H1 (cell line): ENCODE results near the gene RPL26. TPM values are rescaled to one million over a fixed set of nuclear protein-coding genes. Genes with fewer than 3 reads are reported as not detected.

Source experiments
- CTCF ChIA-PET: fragments of 300-600 bp; sonication (Branson Sonifier 250); formaldehyde crosslinking; loops from one replicate; lab custom pipeline; 2021; ENCODE audit not compliant: partially characterized antibody; lab: Charles Lee
- POLR2A ChIA-PET: fragments of 300-600 bp; sonication (Branson Sonifier 250); formaldehyde crosslinking; loops from one replicate; lab custom pipeline; 2021; ENCODE audit warnings: inconsistent platforms; ENCODE audit not compliant: partially characterized antibody; lab: Charles Lee
- DNase-seq, 2 experiments: peaks; one replicate each; pipeline versions ENCODE4 v3.0.0 to v3.0.0-alpha.2; 2010 to 2022; ENCODE audit warnings: low spot score in 2 of 2, low read depth in 1 of 2, mixed read lengths in 1 of 2
- FAIRE-seq: peaks from 2 replicates; lab custom pipeline; 2011; peaks lifted over from hg19 to GRCh38; lab: Jason Lieb, UNC
- H2AFZ ChIP-seq: 2 replicates; pipeline ENCODE4 v1.8.1; 2012; ENCODE audit warnings: low read length, inconsistent platforms
- H2AK5ac ChIP-seq: 2 replicates; pipeline ENCODE4 v1.6.1; 2013; ENCODE audit warnings: low read depth, low read length
- H2BK120ac ChIP-seq: replicated peaks from 2 replicates; pipeline ENCODE3; 2013; ENCODE audit warnings: low read depth, low read length, inconsistent platforms
- H2BK12ac ChIP-seq: 2 replicates; pipeline ENCODE4 v1.6.1; 2013; ENCODE audit warnings: low read depth, low read length
- H2BK15ac ChIP-seq: 2 replicates; pipeline ENCODE4 v1.6.1; 2013; ENCODE audit warnings: low read length
- H2BK20ac ChIP-seq: 2 replicates; pipeline ENCODE4 v1.6.1; 2013; ENCODE audit warnings: low read length
- H2BK5ac ChIP-seq: 2 replicates; pipeline ENCODE4 v1.6.1; 2013; ENCODE audit warnings: low read depth, low read length
- H3K14ac ChIP-seq: 2 replicates; pipeline ENCODE4 v1.6.1; 2013; ENCODE audit warnings: inconsistent platforms; ENCODE audit not compliant: insufficient read length
- H3K18ac ChIP-seq: 2 replicates; pipeline ENCODE4 v1.6.1; 2013; ENCODE audit warnings: low read length; ENCODE audit errors: extremely low read depth
- H3K23ac ChIP-seq: 2 replicates; pipeline ENCODE4 v1.6.1; 2013; ENCODE audit warnings: inconsistent platforms; ENCODE audit not compliant: insufficient read length
- H3K23me2 ChIP-seq: 2 replicates; pipeline ENCODE4 v1.6.1; 2013; ENCODE audit warnings: low read depth, low read length
- H3K27ac ChIP-seq: 2 replicates; pipeline ENCODE4 v1.6.1; 2011; ENCODE audit warnings: low read depth, low read length, inconsistent platforms
- H3K27me3 ChIP-seq, 4 experiments: replicated peaks in 1 of 4; 1 replicate in 1 of 4; 2 replicates in 3 of 4; pipeline versions ENCODE4 v1.6.1 to v1.8.1; 2011 to 2013; ENCODE audit warnings: low read length in 3 of 4, mild to moderate bottlenecking in 3 of 4, inconsistent platforms in 2 of 4, mixed read lengths in 2 of 4, moderate library complexity in 1 of 4; ENCODE audit not compliant: control insufficient read depth in 3 of 4, insufficient read depth in 3 of 4; ENCODE audit errors: extremely low read depth in 1 of 4
- H3K36me3 ChIP-seq, 4 experiments: 2 replicates each; pipeline versions ENCODE4 v1.6.1 to v1.8.1; 2011 to 2013; ENCODE audit warnings: mild to moderate bottlenecking in 4 of 4, low read length in 3 of 4, moderate library complexity in 2 of 4, control low read depth in 1 of 4, inconsistent platforms in 1 of 4; ENCODE audit not compliant: insufficient read depth in 4 of 4, control insufficient read depth in 2 of 4
- H3K4ac ChIP-seq: replicated peaks from 2 replicates; pipeline ENCODE3; 2013; ENCODE audit warnings: low read length, low read depth, mixed read lengths, inconsistent platforms; ENCODE audit not compliant: insufficient read length
- H3K4me1 ChIP-seq, 4 experiments: replicated peaks in 1 of 4; 1 replicate in 1 of 4; 2 replicates in 3 of 4; pipeline versions ENCODE4 v1.6.1 to v1.8.1; 2011 to 2013; ENCODE audit warnings: low read length in 3 of 4, inconsistent platforms in 2 of 4, mixed read lengths in 1 of 4; ENCODE audit not compliant: insufficient read depth in 4 of 4, control insufficient read depth in 3 of 4
- H3K4me2 ChIP-seq, 2 experiments: 2 replicates each; pipeline versions ENCODE4 v1.6.1 to v1.8.1; 2011 to 2013; ENCODE audit warnings: low read depth in 2 of 2, low read length in 2 of 2, control low read depth in 1 of 2, inconsistent platforms in 1 of 2, mild to moderate bottlenecking in 1 of 2; ENCODE audit not compliant: insufficient read depth in 1 of 2
- H3K4me3 ChIP-seq, 4 experiments: fragments of 200-600, 300-600 bp in 1 of 4; sonication (generic), shearing (Covaris generic), sonication (Bioruptor Twin) in 1 of 4; 2 replicates each; pipeline versions ENCODE4 v1.5.1 to v1.8.1; 2011 to 2016; ENCODE audit warnings: low read length in 4 of 4, low read depth in 3 of 4, control low read depth in 2 of 4, inconsistent platforms in 2 of 4, mild to moderate bottlenecking in 2 of 4, mixed read lengths in 1 of 4, moderate library complexity in 1 of 4; ENCODE audit not compliant: insufficient read depth in 2 of 4; ENCODE audit errors: extremely low read depth in 1 of 4
- H3K56ac ChIP-seq: replicated peaks from 2 replicates; pipeline ENCODE3; 2013; ENCODE audit warnings: low read depth, mild to moderate bottlenecking, mixed read lengths, low read length, inconsistent platforms; ENCODE audit not compliant: insufficient read length
- H3K79me1 ChIP-seq: 2 replicates; pipeline ENCODE4 v1.6.1; 2013; ENCODE audit warnings: low read depth, low read length, control low read depth
- H3K79me2 ChIP-seq, 2 experiments: 2 replicates each; pipeline versions ENCODE4 v1.6.1 to v1.8.1; 2012 to 2013; ENCODE audit warnings: low read length in 2 of 2, mild to moderate bottlenecking in 2 of 2, inconsistent platforms in 1 of 2; ENCODE audit not compliant: insufficient read depth in 2 of 2, control insufficient read depth in 1 of 2
- H3K9ac ChIP-seq, 4 experiments: replicated peaks in 1 of 4; 1 replicate in 1 of 4; 2 replicates in 3 of 4; pipeline versions ENCODE4 v1.6.1 to v1.8.1; 2011 to 2013; ENCODE audit warnings: low read depth in 3 of 4, low read length in 3 of 4, control low read depth in 2 of 4, mild to moderate bottlenecking in 2 of 4, moderate library complexity in 2 of 4, inconsistent platforms in 1 of 4; ENCODE audit errors: extremely low read depth in 1 of 4
- H3K9me3 ChIP-seq, 2 experiments: 2 replicates each; pipeline versions ENCODE4 v1.6.1 to v1.8.1; 2012 to 2013; ENCODE audit warnings: mild to moderate bottlenecking in 2 of 2, moderate library complexity in 2 of 2, control low read depth in 1 of 2, inconsistent platforms in 1 of 2, low read depth in 1 of 2, low read length in 1 of 2, mixed read lengths in 1 of 2; ENCODE audit not compliant: insufficient read depth in 2 of 2
- H4K20me1 ChIP-seq, 2 experiments: replicated peaks in 1 of 2; 2 replicates each; pipeline versions ENCODE3 to v1.8.1; 2011 to 2013; ENCODE audit warnings: inconsistent platforms in 2 of 2, low read length in 2 of 2, mild to moderate bottlenecking in 1 of 2; ENCODE audit not compliant: insufficient read depth in 2 of 2, control insufficient read depth in 1 of 2
- H4K5ac ChIP-seq: 2 replicates; pipeline ENCODE4 v1.6.1; 2013; ENCODE audit warnings: low read length, low read depth, mixed read lengths, inconsistent platforms; ENCODE audit not compliant: insufficient read length
- H4K8ac ChIP-seq: 2 replicates; pipeline ENCODE4 v1.8.0; 2013; ENCODE audit warnings: mild to moderate bottlenecking, moderate library complexity, low read length, inconsistent platforms; ENCODE audit not compliant: insufficient read depth; ENCODE audit errors: extremely low read depth
- H4K91ac ChIP-seq: replicated peaks from 2 replicates; pipeline ENCODE3; 2013; ENCODE audit warnings: low read length, mixed read lengths, inconsistent platforms; ENCODE audit not compliant: insufficient read length
- BACH1 ChIP-seq: IDR thresholded peaks from 2 replicates; pipeline ENCODE4 v1.6.1; 2012; ENCODE audit warnings: low read length, improper control_type of control experiment
- CBX8 ChIP-seq: fragments of 300-800, 300-1000 bp; sonication (generic); IDR thresholded peaks from 2 replicates; pipeline ENCODE4 v1.7.1; 2016; ENCODE audit warnings: low read depth, low read length, borderline replicate concordance
- EP300 ChIP-seq, 2 experiments: IDR thresholded peaks; 1 replicate in 1 of 2; 2 replicates in 1 of 2; pipeline ENCODE4 v1.6.1; 2011 to 2012; ENCODE audit warnings: low read depth in 2 of 2, low read length in 2 of 2, mild to moderate bottlenecking in 2 of 2, borderline replicate concordance in 1 of 2, inconsistent platforms in 1 of 2, moderate library complexity in 1 of 2
- FOSL1 ChIP-seq: IDR thresholded peaks from 2 replicates; pipeline ENCODE4 v1.6.1; 2011; ENCODE audit warnings: mild to moderate bottlenecking, low read depth, low read length, moderate library complexity; ENCODE audit not compliant: insufficient read depth
- GTF2F1 ChIP-seq: IDR thresholded peaks from 2 replicates; pipeline ENCODE4 v1.6.1; 2012; ENCODE audit warnings: low read depth, low read length, improper control_type of control experiment, borderline replicate concordance
- HDAC6 ChIP-seq: IDR thresholded peaks from one replicate; pipeline ENCODE4 v1.7.1; 2012; ENCODE audit warnings: low read depth, mild to moderate bottlenecking, inconsistent platforms, low read length, moderate library complexity
- KDM4A ChIP-seq: IDR thresholded peaks from one replicate; pipeline ENCODE4 v1.7.1; 2012; ENCODE audit warnings: low read depth, mild to moderate bottlenecking, moderate library complexity, low read length, inconsistent platforms; ENCODE audit not compliant: severe bottlenecking
- POLR2AphosphoS5 ChIP-seq: IDR thresholded peaks from 2 replicates; pipeline ENCODE4 v1.6.1; 2011; ENCODE audit warnings: low read depth, low read length
- RFX5 ChIP-seq: IDR thresholded peaks from 2 replicates; pipeline ENCODE4 v1.6.1; 2011; ENCODE audit warnings: low read depth, low read length, improper control_type of control experiment, borderline replicate concordance
- SAP30 ChIP-seq: fragments of 300-600 bp; sonication (generic); IDR thresholded peaks from 2 replicates; pipeline ENCODE4 v1.7.1; 2012; ENCODE audit warnings: low read length, moderate library complexity, mild to moderate bottlenecking, inconsistent platforms; ENCODE audit not compliant: insufficient read depth, insufficient replicate concordance
- SIN3A ChIP-seq, 2 experiments: IDR thresholded peaks in 1 of 2; conservative IDR thresholded peaks in 1 of 2; 2 replicates each; pipeline ENCODE4 v1.6.1; 2011 to 2012; ENCODE audit warnings: low read length in 2 of 2, improper control_type of control experiment in 1 of 2, low read depth in 1 of 2, mild to moderate bottlenecking in 1 of 2
- WGBS, 2 experiments: shearing (Covaris generic) in 1 of 2; methylation state at CpG; one replicate each; pipeline versions ENCODE4 v1.1.6 to v1.1.7; 2013 to 2015; ENCODE audit warnings: low lambda C conversion rate in 2 of 2, mixed read lengths in 2 of 2, inconsistent platforms in 1 of 2, low coverage in 1 of 2, missing lambda C conversion rate in 1 of 2; ENCODE audit not compliant: insufficient replicate concordance in 2 of 2, insufficient coverage in 1 of 2, insufficient read length in 1 of 2; ENCODE audit errors: extremely low coverage in 1 of 2, missing lambda C conversion rate in 1 of 2; 5-methylcytosine and 5-hydroxymethylcytosine counted together
- polyA plus RNA-seq, 7 experiments: library from polyadenylated mRNA; depleted of rRNA in 3 of 7; stranded (reverse) in 5 of 7; unstranded in 2 of 7; fragments of >200 nt in 5 of 7; fragments of 200-250 nt in 2 of 7; gene quantifications; 1 replicate in 5 of 7; 2 replicates in 1 of 7; 4 replicates in 1 of 7; pipeline versions ENCODE4 v1.2.1 to v1.2.3, GENCODE V29; 2011 to 2013; ENCODE audit warnings: missing spikeins in 2 of 7, mixed read lengths in 2 of 7
- total RNA-seq: library from RNA; stranded (reverse); fragmentation: NEBNext Ultra II Directional; extraction: Animal tissue kit (Norgen Biotek cat#: 25700); gene quantifications from 2 replicates; pipeline ENCODE4 v1.2.1, GENCODE V29; 2021
- TF ChIP-seq, protein P1 (sequence below): IDR thresholded peaks from 2 replicates; pipeline ENCODE4 v1.6.1; 2011; ENCODE audit warnings: low read depth, mild to moderate bottlenecking, low read length; ENCODE audit not compliant: insufficient read depth

The RPL26 gene
- total and polyA plus RNA-seq, 2 of the 8 experiments (the other 6 are each of a cell fraction or from before 2014, with no cell fraction given): 1,963 to 2,554 TPM

DNA sequence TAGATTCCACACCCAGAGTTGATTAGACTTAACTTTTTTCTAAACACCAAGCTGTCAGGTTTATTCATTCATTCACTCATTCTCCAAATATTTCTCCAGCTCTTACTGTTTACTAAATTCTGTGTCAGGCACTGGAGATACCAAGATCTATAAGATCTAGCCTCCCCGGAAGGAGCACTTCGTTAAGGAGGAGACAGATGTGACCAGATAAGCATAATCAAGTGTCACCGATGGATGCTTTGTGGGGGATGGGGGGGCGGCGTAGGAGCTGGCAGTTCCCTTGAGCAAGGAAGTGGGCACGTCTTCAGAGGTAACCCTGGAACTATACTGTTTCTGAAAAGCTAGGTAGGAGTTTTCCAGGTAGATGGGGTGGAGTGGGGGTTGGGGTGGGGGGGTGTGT is 3.8 kb upstream of the RPL26 start:
- Histone ChIP-seq H2BK120ac (no peak overlapping the region), H4K20me1 (peaks cover 0 to 4% of the 10 kb centered on the region in 2 experiments), H2BK20ac (no peak overlapping the region), H3K27me3 (no peaks in the 10 kb centered on the region), H3K18ac (no peak overlapping the region), H2BK12ac (no peak overlapping the region), H3K23me2 (peaks cover 7% of the 10 kb centered on the region; the same call in 1 of the 2 replicates), H3K36me3 (peaks cover 0 to 4% (median 1%) of the 10 kb centered on the region in 4 experiments; a peak in 3 of 8 replicates), H3K56ac (no peak overlapping the region), H3K4me3 (no peak overlapping the region), H4K91ac (no peak overlapping the region), H2BK5ac (no peak overlapping the region), H4K5ac (no peak overlapping the region), H3K23ac (no peak overlapping the region), H3K14ac (no peak overlapping the region), H3K4me1 (peaks cover 2 to 5% (median 4%) of the 10 kb centered on the region in 4 experiments), H3K9ac (no peak overlapping the region), H3K4ac (no peak overlapping the region), H4K8ac (no peak overlapping the region), H3K9me3 (no peaks in the 10 kb centered on the region), H2BK15ac (no peak overlapping the region), H3K79me2 (peaks cover 7 to 11% of the 10 kb centered on the region in 2 experiments; a peak in 3 of 4 replicates), H3K79me1 (no peaks in the 10 kb centered on the region; the same call in 1 of the 2 replicates), H2AK5ac (no peak overlapping the region), H3K27ac (no peak overlapping the region), H3K4me2 (no peak overlapping the region), H2AFZ (no peak overlapping the region)
- 90% methylated on average over 6 of the region's 6 CpGs; no CpG with 5 or more reads in 1 of the 2 experiments for WGBS, 2 experiments
- DNase-seq (no peak), FAIRE-seq (no peak)
- POLR2A ChIA-PET: interaction anchor here (0.9 to 3.0 kb wide), 4 partner anchors 8 to 21 kb away, joined by 3 to 16 read pairs (median 4); partner anchors contain the start of genes KRABD2 and RNF222
- CTCF ChIA-PET: interaction anchor here (0.6 to 1.2 kb wide), 5 partner anchors 14 to 1225 kb away, joined by 3 to 5 read pairs (median 3); partner anchors contain the start of gene ALOXE3
- TF ChIP-seq FOSL1 (no peak), GTF2F1 (no peak), POLR2AphosphoS5 (no peak), RFX5 (no peak), EP300 (IDR thresholded peaks at IDR 0.05; ENCODE audit: borderline replicate concordance in 1 of 2, low read depth in 2 of 2, low read length in 2 of 2) (no peak), HDAC6 (no peak), BACH1 (no peak), KDM4A (no peak), SAP30 (no peak), SIN3A (conservative IDR thresholded peaks at IDR 0.05 in 1 of 2, IDR thresholded peaks at IDR 0.05 in 1 of 2; ENCODE audit: low read depth in 1 of 2, low read length in 2 of 2) (no peak), CBX8 (no peak)
- TF ChIP-seq, protein P1, sequence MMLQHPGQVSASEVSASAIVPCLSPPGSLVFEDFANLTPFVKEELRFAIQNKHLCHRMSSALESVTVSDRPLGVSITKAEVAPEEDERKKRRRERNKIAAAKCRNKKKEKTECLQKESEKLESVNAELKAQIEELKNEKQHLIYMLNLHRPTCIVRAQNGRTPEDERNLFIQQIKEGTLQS: no peak
